ENCODE data around the gene POLR1F. TPM values are rescaled to one million over a fixed set of nuclear protein-coding genes. Genes with fewer than 3 reads are reported as not detected.

The POLR1F gene
- total RNA-seq, result 10 to 100 TPM; 11.0 to 23.6 TPM

GRCh38 chr7:19708397-19709248 lies at the start of gene POLR1F:
Gene POLR1F (minus strand): TSS chr7:19709037. CDS start chr7:19709016, 21 bp downstream.

Small RNA genes lying within 50 kb of the gene (small RNA-seq; reads per million reads assigned to genes)
- 0.43 to 1.3 reads per million in 2 donors for gene MIR3146

Other genes with a start within 250 kb of the POLR1F start
- gene TMEM196, start 64.6 kb upstream of the POLR1F start, total RNA-seq, result not detected

All from melanocyte of skin (primary cell).